HEK293 (cell line): ENCODE data around the gene C1orf226.

Experiments used
- CTCF ChIA-PET: fragments of 350-600 bp; formaldehyde crosslinking; extraction: SDS; loops from one replicate; lab custom pipeline; 2021; ENCODE audit warnings: antibody characterized with exemption; lab: Yijun Ruan, JAX
- POLR2A ChIA-PET: fragments of 300-600 bp; formaldehyde crosslinking; extraction: SDS; loops from one replicate; lab custom pipeline; 2020; ENCODE audit warnings: antibody characterized with exemption, inconsistent platforms; lab: Yijun Ruan, JAX
- H3K27ac ChIP-seq: fragments of 200-500 bp; sonication (Bioruptor generic); 2 replicates; pipeline ENCODE4 v1.5.1; 2014; ENCODE audit warnings: low read depth, low read length, control low read depth, inconsistent platforms; ENCODE audit errors: extremely low read depth
- H3K36me3 ChIP-seq, 2 experiments: fragments of 200-500 bp in 1 of 2; sonication (Bioruptor generic) in 1 of 2; 1 replicate in 1 of 2; 2 replicates in 1 of 2; pipeline ENCODE4 v1.5.1; 2014 to 2017; ENCODE audit warnings: inconsistent platforms in 2 of 2, low read length in 2 of 2; ENCODE audit not compliant: control insufficient read depth in 2 of 2, insufficient read depth in 1 of 2
- H3K4me1 ChIP-seq: fragments of 200-500 bp; sonication (Bioruptor generic); 2 replicates; pipeline ENCODE4 v1.5.1; 2014; ENCODE audit warnings: mild to moderate bottlenecking, low read length, inconsistent platforms; ENCODE audit not compliant: control insufficient read depth, insufficient read depth
- H3K4me3 ChIP-seq: 2 replicates; pipeline ENCODE4 v1.5.1; 2011; ENCODE audit warnings: low read depth, mild to moderate bottlenecking, control low read depth, low read length, moderate library complexity
- H3K9me3 ChIP-seq: fragments of 200-500 bp; sonication (Bioruptor generic); 2 replicates; pipeline ENCODE4 v1.5.1; 2014; ENCODE audit warnings: low read depth, low read length, inconsistent platforms; ENCODE audit not compliant: control insufficient read depth, insufficient read depth
- BCL11A ChIP-seq: fragments of 450-650 bp; formaldehyde crosslinking; IDR thresholded peaks from 2 replicates; pipeline ENCODE4 v1.5.1; 2016; ENCODE audit warnings: low read depth, missing biosample characterization, missing genetic modification characterization
- HOXD13 ChIP-seq: sonication (generic); formaldehyde crosslinking; IDR thresholded peaks from 2 replicates; pipeline ENCODE4 v1.8.0; 2022; ENCODE audit warnings: missing genetic modification reagents, borderline replicate concordance
- KLF16 ChIP-seq: fragments of 450-650 bp; formaldehyde crosslinking; IDR thresholded peaks from 2 replicates; pipeline ENCODE4 v1.5.1; 2017; ENCODE audit warnings: missing biosample characterization, missing genetic modification characterization
- ZNF112 ChIP-seq: fragments of 450-650 bp; formaldehyde crosslinking; IDR thresholded peaks from 2 replicates; pipeline ENCODE4 v1.5.0; 2017; ENCODE audit warnings: missing biosample characterization, missing genetic modification characterization
- ZNF121 ChIP-seq: fragments of 450-650 bp; formaldehyde crosslinking; IDR thresholded peaks from 2 replicates; pipeline ENCODE4 v1.5.1; 2016; ENCODE audit warnings: missing biosample characterization, missing genetic modification characterization
- ZNF211 ChIP-seq: fragments of 450-650 bp; formaldehyde crosslinking; IDR thresholded peaks from 2 replicates; pipeline ENCODE4 v1.5.1; 2016; ENCODE audit warnings: low read depth, missing biosample characterization, missing genetic modification characterization
- ZNF274 ChIP-seq, 2 experiments: fragments of 200-500 bp in 1 of 2; fragments of 450-650 bp in 1 of 2; sonication (Bioruptor generic) in 1 of 2; formaldehyde crosslinking in 1 of 2; IDR thresholded peaks; 2 replicates each; pipeline versions ENCODE4 v1.5.1 to v1.6.1; 2014 to 2016; ENCODE audit warnings: borderline replicate concordance in 1 of 2, inconsistent platforms in 1 of 2, low read length in 1 of 2, missing biosample characterization in 1 of 2, missing genetic modification characterization in 1 of 2
- ZNF426 ChIP-seq: fragments of 450-650 bp; formaldehyde crosslinking; IDR thresholded peaks from 2 replicates; pipeline ENCODE4 v1.5.1; 2017; ENCODE audit warnings: missing biosample characterization, missing genetic modification characterization, mild to moderate bottlenecking, inconsistent platforms, moderate library complexity
- ZNF585B ChIP-seq: fragments of 450-650 bp; formaldehyde crosslinking; IDR thresholded peaks from 2 replicates; pipeline ENCODE4 v1.5.1; 2016; ENCODE audit warnings: missing biosample characterization, missing genetic modification characterization
- ZNF596 ChIP-seq: fragments of 450-650 bp; IDR thresholded peaks from 2 replicates; pipeline ENCODE4 v1.5.0; 2018; ENCODE audit warnings: missing biosample characterization, mild to moderate bottlenecking, missing genetic modification characterization, moderate library complexity
- ZNF670 ChIP-seq: fragments of 450-650 bp; formaldehyde crosslinking; IDR thresholded peaks from 2 replicates; pipeline ENCODE4 v1.5.1; 2016; ENCODE audit warnings: missing biosample characterization, missing genetic modification characterization, low read depth
- TF ChIP-seq, protein P1 (sequence below): fragments of 450-650 bp; formaldehyde crosslinking; IDR thresholded peaks from 2 replicates; pipeline ENCODE4 v1.5.1; 2016; ENCODE audit warnings: missing biosample characterization, missing genetic modification characterization
- TF ChIP-seq, protein P2 (sequence below): fragments of 450-650 bp; formaldehyde crosslinking; IDR thresholded peaks from 2 replicates; pipeline ENCODE4 v1.5.1; 2016; ENCODE audit warnings: missing biosample characterization, missing genetic modification characterization
- TF ChIP-seq, protein P3 (sequence below): fragments of 450-650 bp; formaldehyde crosslinking; IDR thresholded peaks from 2 replicates; pipeline ENCODE4 v1.5.1; 2016; ENCODE audit warnings: missing biosample characterization, missing genetic modification characterization, borderline replicate concordance
- TF ChIP-seq, protein P4 (sequence below): fragments of 450-650 bp; formaldehyde crosslinking; IDR thresholded peaks from 2 replicates; pipeline ENCODE4 v1.5.1; 2017; ENCODE audit warnings: missing biosample characterization, missing genetic modification characterization
- TF ChIP-seq, protein P5 (sequence below): IDR thresholded peaks from 2 replicates; pipeline ENCODE4 v1.6.1; 2011; ENCODE audit warnings: mild to moderate bottlenecking, low read depth, low read length, borderline replicate concordance
- TF ChIP-seq, protein P6 (sequence below): fragments of 450-650 bp; IDR thresholded peaks from 2 replicates; pipeline ENCODE4 v1.5.1; 2018; ENCODE audit warnings: missing biosample characterization, missing genetic modification characterization
- TF ChIP-seq, protein P7 (sequence below): fragments of 450-650 bp; formaldehyde crosslinking; IDR thresholded peaks from 2 replicates; pipeline ENCODE4 v1.5.1; 2017; ENCODE audit warnings: missing biosample characterization, missing genetic modification characterization

The C1orf226 gene

DNA sequence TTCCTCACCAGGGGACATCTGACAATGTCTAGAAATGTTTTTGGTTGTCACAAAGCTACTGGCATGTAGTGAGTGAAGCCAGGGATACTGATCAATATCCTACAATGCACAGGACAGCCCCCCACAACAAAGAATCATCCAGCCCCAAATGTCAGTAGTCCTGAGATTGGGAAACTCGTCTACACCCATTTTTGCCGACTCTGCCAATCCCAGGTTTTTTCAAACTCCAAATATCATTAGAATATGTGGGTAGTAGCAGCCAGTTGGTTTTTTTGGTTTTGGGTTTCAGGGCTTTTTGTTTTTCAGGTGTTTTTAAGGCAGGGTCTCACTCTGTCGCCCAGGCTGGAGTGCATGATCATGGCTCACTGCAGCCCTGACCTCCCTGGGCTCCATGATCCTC lies 10.8 kb upstream of the C1orf226 start (continued):
- TF ChIP-seq, protein P1, sequence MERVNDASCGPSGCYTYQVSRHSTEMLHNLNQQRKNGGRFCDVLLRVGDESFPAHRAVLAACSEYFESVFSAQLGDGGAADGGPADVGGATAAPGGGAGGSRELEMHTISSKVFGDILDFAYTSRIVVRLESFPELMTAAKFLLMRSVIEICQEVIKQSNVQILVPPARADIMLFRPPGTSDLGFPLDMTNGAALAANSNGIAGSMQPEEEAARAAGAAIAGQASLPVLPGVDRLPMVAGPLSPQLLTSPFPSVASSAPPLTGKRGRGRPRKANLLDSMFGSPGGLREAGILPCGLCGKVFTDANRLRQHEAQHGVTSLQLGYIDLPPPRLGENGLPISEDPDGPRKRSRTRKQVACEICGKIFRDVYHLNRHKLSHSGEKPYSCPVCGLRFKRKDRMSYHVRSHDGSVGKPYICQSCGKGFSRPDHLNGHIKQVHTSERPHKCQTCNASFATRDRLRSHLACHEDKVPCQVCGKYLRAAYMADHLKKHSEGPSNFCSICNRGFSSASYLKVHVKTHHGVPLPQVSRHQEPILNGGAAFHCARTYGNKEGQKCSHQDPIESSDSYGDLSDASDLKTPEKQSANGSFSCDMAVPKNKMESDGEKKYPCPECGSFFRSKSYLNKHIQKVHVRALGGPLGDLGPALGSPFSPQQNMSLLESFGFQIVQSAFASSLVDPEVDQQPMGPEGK (tag by site-specific recombination) = no peak
- TF ChIP-seq, protein P2, sequence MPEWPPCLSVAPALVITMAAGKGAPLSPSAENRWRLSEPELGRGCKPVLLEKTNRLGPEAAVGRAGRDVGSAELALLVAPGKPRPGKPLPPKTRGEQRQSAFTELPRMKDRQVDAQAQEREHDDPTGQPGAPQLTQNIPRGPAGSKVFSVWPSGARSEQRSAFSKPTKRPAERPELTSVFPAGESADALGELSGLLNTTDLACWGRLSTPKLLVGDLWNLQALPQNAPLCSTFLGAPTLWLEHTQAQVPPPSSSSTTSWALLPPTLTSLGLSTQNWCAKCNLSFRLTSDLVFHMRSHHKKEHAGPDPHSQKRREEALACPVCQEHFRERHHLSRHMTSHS (tag by site-specific recombination) = no peak

DNA sequence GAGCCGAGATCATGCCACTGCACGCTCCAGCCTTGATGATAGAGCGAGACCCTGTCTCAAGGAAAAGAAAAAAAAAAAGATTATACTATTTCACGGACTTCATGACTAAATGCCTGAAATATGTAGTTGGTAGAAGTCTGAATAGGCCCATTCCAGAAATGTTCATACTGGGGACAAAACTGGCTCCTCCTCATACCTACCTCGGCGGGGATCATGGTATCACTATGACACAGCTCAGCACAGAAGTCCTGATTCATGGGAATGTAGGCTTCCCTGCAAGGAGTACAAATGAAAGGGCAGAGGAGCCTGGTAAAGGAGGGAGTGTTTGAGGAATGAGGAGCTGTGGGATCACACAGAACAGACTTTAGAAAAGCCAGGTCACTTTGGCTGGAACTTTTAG lies 9.9 kb upstream of the C1orf226 start:
- ChIA-PET POLR2A (no interaction called here), CTCF (interaction anchor here (1.9 kb wide), 1 partner anchor 315 kb away, joined by 4 read pairs; no protein-coding TSS in a partner anchor)
- Histone ChIP-seq H3K4me3 (no peak overlapping the region), H3K4me1 (no peaks in the 10 kb centered on the region), H3K36me3 (no peaks in the 10 kb centered on the region; a peak in 1 of 3 replicates), H3K9me3 (no peaks in the 10 kb centered on the region), H3K27ac (no peak overlapping the region)
- TF ChIP-seq, protein P3, sequence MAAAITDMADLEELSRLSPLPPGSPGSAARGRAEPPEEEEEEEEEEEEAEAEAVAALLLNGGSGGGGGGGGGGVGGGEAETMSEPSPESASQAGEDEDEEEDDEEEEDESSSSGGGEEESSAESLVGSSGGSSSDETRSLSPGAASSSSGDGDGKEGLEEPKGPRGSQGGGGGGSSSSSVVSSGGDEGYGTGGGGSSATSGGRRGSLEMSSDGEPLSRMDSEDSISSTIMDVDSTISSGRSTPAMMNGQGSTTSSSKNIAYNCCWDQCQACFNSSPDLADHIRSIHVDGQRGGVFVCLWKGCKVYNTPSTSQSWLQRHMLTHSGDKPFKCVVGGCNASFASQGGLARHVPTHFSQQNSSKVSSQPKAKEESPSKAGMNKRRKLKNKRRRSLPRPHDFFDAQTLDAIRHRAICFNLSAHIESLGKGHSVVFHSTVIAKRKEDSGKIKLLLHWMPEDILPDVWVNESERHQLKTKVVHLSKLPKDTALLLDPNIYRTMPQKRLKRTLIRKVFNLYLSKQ (tag by site-specific recombination) = no peak
- TF ChIP-seq, protein P4, sequence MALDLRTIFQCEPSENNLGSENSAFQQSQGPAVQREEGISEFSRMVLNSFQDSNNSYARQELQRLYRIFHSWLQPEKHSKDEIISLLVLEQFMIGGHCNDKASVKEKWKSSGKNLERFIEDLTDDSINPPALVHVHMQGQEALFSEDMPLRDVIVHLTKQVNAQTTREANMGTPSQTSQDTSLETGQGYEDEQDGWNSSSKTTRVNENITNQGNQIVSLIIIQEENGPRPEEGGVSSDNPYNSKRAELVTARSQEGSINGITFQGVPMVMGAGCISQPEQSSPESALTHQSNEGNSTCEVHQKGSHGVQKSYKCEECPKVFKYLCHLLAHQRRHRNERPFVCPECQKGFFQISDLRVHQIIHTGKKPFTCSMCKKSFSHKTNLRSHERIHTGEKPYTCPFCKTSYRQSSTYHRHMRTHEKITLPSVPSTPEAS (tag by site-specific recombination) = no peak
- TF ChIP-seq ZNF670 (tag by site-specific recombination) = no peak
- TF ChIP-seq BCL11A (tag by site-specific recombination) = no peak
- no peak for TF ChIP-seq ZNF426 (tag by site-specific recombination)
- TF ChIP-seq, protein P5, sequence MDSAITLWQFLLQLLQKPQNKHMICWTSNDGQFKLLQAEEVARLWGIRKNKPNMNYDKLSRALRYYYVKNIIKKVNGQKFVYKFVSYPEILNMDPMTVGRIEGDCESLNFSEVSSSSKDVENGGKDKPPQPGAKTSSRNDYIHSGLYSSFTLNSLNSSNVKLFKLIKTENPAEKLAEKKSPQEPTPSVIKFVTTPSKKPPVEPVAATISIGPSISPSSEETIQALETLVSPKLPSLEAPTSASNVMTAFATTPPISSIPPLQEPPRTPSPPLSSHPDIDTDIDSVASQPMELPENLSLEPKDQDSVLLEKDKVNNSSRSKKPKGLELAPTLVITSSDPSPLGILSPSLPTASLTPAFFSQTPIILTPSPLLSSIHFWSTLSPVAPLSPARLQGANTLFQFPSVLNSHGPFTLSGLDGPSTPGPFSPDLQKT = no peak
- no peak for TF ChIP-seq ZNF274 (IDR thresholded peaks at IDR 0.05; ENCODE audit: low read length)
- TF ChIP-seq ZNF274 (tag by site-specific recombination; IDR thresholded peaks at IDR 0.05; ENCODE audit: borderline replicate concordance) = no peak
- no peak for TF ChIP-seq HOXD13 (CRISPR knock-in tag)
- TF ChIP-seq ZNF596 (tag by site-specific recombination) = no peak
- no peak for TF ChIP-seq ZNF121
- no peak for TF ChIP-seq ZNF211 (tag by site-specific recombination)

DNA sequence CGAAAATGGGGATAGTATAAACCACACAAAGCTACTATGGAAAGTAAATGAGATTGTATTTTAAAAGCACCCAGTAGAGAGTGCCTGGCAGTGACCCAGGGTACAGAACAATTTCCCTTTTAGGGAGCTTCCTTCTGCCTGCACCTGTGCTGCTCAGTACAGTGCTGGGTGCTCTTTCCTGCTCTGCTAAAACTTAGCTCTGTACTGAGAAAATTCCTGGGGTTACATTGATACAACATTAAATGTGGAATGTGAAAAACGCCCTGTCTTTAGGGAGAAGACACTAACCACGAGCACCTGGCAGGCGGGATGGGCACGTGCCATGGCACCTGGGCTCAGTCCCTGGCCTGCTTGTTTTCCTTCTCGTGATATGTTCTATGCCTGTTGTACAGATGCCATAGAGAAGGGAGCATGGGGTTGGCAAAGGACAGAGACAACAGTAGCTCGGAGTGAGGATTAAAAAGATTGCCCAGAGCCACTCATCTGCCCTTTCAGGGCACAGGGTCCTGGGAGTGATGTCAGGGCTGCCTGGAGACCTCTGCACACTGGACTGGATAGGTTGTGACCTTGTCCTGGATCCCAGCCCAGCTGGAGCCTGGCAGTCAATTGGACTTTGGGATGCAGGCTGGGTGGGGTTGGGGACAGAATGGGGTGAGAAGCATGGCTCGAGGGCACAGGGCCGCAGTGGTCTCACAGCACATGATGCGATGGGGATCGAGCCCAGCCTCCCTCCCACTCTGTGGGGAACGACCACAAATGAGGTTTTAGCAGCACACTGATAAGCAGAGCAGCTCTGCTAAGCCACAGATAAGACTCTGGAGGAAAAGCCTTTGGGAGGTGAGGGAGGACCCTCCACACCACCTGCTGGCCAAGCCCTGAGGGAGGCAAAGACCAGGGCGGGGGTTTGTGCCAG lies 9.1 kb upstream of the C1orf226 start:
- CTCF ChIA-PET = interaction anchor here (1.9 kb wide), 1 partner anchor 316 kb away, joined by 4 read pairs; no protein-coding TSS in a partner anchor
- POLR2A ChIA-PET = no interaction called here
- no peaks in the 10 kb centered on the region for H3K4me1 ChIP-seq
- TF ChIP-seq, protein P6, sequence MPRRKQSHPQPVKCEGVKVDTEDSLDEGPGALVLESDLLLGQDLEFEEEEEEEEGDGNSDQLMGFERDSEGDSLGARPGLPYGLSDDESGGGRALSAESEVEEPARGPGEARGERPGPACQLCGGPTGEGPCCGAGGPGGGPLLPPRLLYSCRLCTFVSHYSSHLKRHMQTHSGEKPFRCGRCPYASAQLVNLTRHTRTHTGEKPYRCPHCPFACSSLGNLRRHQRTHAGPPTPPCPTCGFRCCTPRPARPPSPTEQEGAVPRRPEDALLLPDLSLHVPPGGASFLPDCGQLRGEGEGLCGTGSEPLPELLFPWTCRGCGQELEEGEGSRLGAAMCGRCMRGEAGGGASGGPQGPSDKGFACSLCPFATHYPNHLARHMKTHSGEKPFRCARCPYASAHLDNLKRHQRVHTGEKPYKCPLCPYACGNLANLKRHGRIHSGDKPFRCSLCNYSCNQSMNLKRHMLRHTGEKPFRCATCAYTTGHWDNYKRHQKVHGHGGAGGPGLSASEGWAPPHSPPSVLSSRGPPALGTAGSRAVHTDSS (tag by site-specific recombination) = no peak
- TF ChIP-seq KLF16 (tag by site-specific recombination) (no peak), ZNF585B (tag by site-specific recombination) (no peak), ZNF112 (tag by site-specific recombination) (no peak)
- TF ChIP-seq, protein P7, sequence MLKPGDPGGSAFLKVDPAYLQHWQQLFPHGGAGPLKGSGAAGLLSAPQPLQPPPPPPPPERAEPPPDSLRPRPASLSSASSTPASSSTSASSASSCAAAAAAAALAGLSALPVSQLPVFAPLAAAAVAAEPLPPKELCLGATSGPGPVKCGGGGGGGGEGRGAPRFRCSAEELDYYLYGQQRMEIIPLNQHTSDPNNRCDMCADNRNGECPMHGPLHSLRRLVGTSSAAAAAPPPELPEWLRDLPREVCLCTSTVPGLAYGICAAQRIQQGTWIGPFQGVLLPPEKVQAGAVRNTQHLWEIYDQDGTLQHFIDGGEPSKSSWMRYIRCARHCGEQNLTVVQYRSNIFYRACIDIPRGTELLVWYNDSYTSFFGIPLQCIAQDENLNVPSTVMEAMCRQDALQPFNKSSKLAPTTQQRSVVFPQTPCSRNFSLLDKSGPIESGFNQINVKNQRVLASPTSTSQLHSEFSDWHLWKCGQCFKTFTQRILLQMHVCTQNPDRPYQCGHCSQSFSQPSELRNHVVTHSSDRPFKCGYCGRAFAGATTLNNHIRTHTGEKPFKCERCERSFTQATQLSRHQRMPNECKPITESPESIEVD (tag by site-specific recombination) = no peak

More for the DNA sequence above, 9.1 kb upstream of the C1orf226 start:
- Histone ChIP-seq H3K4me3 (no peak overlapping the region), H3K9me3 (no peaks in the 10 kb centered on the region), H3K36me3 (no peaks in the 10 kb centered on the region; a peak in 1 of 3 replicates), H3K27ac (no peak overlapping the region)
